Neural cell (in vitro differentiated cells): ENCODE data around the gene MYB. TPM values are rescaled to one million over a fixed set of nuclear protein-coding genes. Genes with fewer than 3 reads are reported as not detected.

ENCODE experiments used
- H2AFZ ChIP-seq: fragments of 200-600, 300-800 bp; sonication (generic), shearing (Covaris generic); 2 replicates; pipeline ENCODE4 v1.6.0; 2014; ENCODE audit warnings: low read depth, mild to moderate bottlenecking, antibody characterized with exemption, low read length, moderate library complexity
- H3F3A ChIP-seq: fragments of 200-600 bp; shearing (Covaris generic); 2 replicates; pipeline ENCODE4 v1.6.1; 2016; ENCODE audit warnings: mild to moderate bottlenecking, moderate library complexity, mixed read lengths, antibody characterized with exemption, low read length; ENCODE audit not compliant: insufficient read depth, poor library complexity, severe bottlenecking
- H3K27ac ChIP-seq: fragments of 200-600, 300-800 bp; sonication (generic), shearing (Covaris generic); 2 replicates; pipeline ENCODE4 v1.5.1; 2014; ENCODE audit warnings: mild to moderate bottlenecking, low read length, moderate library complexity
- H3K27me3 ChIP-seq: fragments of 300-800, 200-600 bp; sonication (generic), shearing (Covaris generic); 2 replicates; pipeline ENCODE4 v1.6.0; 2014; ENCODE audit warnings: mild to moderate bottlenecking, low read depth, low read length, moderate library complexity; ENCODE audit not compliant: insufficient read depth
- H3K36me3 ChIP-seq: fragments of 300-800, 200-600 bp; sonication (generic), shearing (Covaris generic); 2 replicates; pipeline ENCODE4 v1.5.1; 2014; ENCODE audit warnings: mild to moderate bottlenecking, antibody characterized with exemption, low read length, moderate library complexity; ENCODE audit not compliant: insufficient read depth
- H3K4me2 ChIP-seq: fragments of 300-800, 200-600 bp; sonication (generic), shearing (Covaris generic); 2 replicates; pipeline ENCODE4 v1.6.0; 2014; ENCODE audit warnings: mild to moderate bottlenecking, low read length
- H3K4me3 ChIP-seq: fragments of 300-800, 200-600 bp; sonication (generic), shearing (Covaris generic); 2 replicates; pipeline ENCODE4 v1.5.1; 2014; ENCODE audit warnings: mild to moderate bottlenecking, low read length, moderate library complexity
- H3K79me2 ChIP-seq: fragments of 200-600 bp; shearing (Covaris generic); replicated peaks from 2 replicates; pipeline ENCODE4 v1.6.0; 2014; ENCODE audit warnings: mild to moderate bottlenecking, low read length, moderate library complexity; ENCODE audit not compliant: insufficient read depth
- H3K9ac ChIP-seq: fragments of 300-800, 200-600 bp; sonication (generic), shearing (Covaris generic); 2 replicates; pipeline ENCODE4 v1.6.1; 2016; ENCODE audit warnings: mild to moderate bottlenecking, low read length, mixed read lengths
- H3K9me2 ChIP-seq: fragments of 200-600 bp; shearing (Covaris generic); 2 replicates; pipeline ENCODE4 v1.6.1; 2016; ENCODE audit warnings: mild to moderate bottlenecking, low read length, mixed read lengths; ENCODE audit not compliant: insufficient read depth
- H3K9me3 ChIP-seq: fragments of 200-600, 300-800 bp; sonication (generic), shearing (Covaris generic); 2 replicates; pipeline ENCODE4 v1.6.1; 2016; ENCODE audit warnings: mild to moderate bottlenecking, mixed run types, low read length, moderate library complexity, mixed read lengths
- H4K20me1 ChIP-seq: fragments of 200-600 bp; shearing (Covaris generic); 2 replicates; pipeline ENCODE4 v1.6.1; 2016; ENCODE audit warnings: mild to moderate bottlenecking, mixed run types; ENCODE audit not compliant: insufficient read depth
- EP300 ChIP-seq: fragments of 450-650 bp; conservative IDR thresholded peaks from 2 replicates; pipeline ENCODE4 v1.6.1; 2014; ENCODE audit warnings: antibody characterized with exemption, mild to moderate bottlenecking, moderate library complexity; ENCODE audit not compliant: poor library complexity, severe bottlenecking
- EZH2 ChIP-seq: fragments of 200-600, 300-800 bp; shearing (Covaris generic), sonication (generic); IDR thresholded peaks from 2 replicates; pipeline ENCODE4 v1.6.1; 2014; ENCODE audit warnings: antibody characterized with exemption, low read length, borderline replicate concordance, mild to moderate bottlenecking; ENCODE audit not compliant: insufficient read depth, poor library complexity, severe bottlenecking
- MXI1 ChIP-seq: fragments of 450-650 bp; conservative IDR thresholded peaks from 2 replicates; pipeline ENCODE4 v1.6.1; 2014; ENCODE audit warnings: antibody characterized with exemption, mild to moderate bottlenecking; ENCODE audit not compliant: poor library complexity, severe bottlenecking
- POLR2AphosphoS5 ChIP-seq: IDR thresholded peaks from 2 replicates; pipeline ENCODE4 v1.6.1; 2012
- RAD21 ChIP-seq: fragments of 450-650 bp; conservative IDR thresholded peaks from 2 replicates; pipeline ENCODE4 v1.6.1; 2014; ENCODE audit warnings: antibody characterized with exemption, mild to moderate bottlenecking, moderate library complexity
- SMC3 ChIP-seq: fragments of 450-650 bp; conservative IDR thresholded peaks from 2 replicates; pipeline ENCODE4 v1.6.1; 2014; ENCODE audit warnings: antibody characterized with exemption, mild to moderate bottlenecking, moderate library complexity; ENCODE audit not compliant: poor library complexity
- TAF1 ChIP-seq: IDR thresholded peaks from 2 replicates; pipeline ENCODE4 v1.6.1; 2012; ENCODE audit warnings: low read depth
- polyA plus RNA-seq: library from polyadenylated mRNA; depleted of rRNA; stranded (reverse); fragments of >200 nt; gene quantifications from 2 replicates; pipeline ENCODE4 v1.2.3, GENCODE V29; 2014
- TF ChIP-seq, protein P1 (sequence below): fragments of 450-650 bp; IDR thresholded peaks from 2 replicates; pipeline ENCODE4 v1.5.1; 2014; ENCODE audit warnings: antibody characterized with exemption, mild to moderate bottlenecking, moderate library complexity; ENCODE audit not compliant: poor library complexity, severe bottlenecking
- TF ChIP-seq, protein P2 (sequence below): IDR thresholded peaks from 2 replicates; pipeline ENCODE4 v1.6.1; 2012; ENCODE audit warnings: borderline replicate concordance

Gene MYB
- polyA plus RNA-seq, 1 donor from 2014 or later: 4.0 TPM

DNA sequence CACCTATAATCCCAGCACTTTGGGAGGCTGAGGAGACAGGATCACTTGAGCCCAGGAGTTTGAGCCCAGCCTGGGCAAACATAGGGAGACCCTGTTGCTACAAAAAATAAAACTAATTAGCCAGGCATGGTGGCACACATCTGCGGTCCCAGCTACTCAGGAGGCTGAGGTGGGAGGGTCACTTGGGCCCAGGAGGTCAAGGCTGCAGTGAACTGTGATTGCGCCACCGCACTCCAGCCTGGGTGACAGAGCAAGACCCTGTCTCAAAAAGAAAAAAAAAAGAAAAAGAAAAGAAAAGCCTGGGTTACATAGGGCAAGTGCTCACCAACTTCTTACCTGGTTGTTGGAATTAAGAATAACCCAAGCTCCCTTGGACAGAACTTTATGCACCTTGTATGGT is 14.6 kb upstream of the MYB start:
- Histone ChIP-seq H3K27me3 (no peaks in the 10 kb centered on the region), H3K9me2 (no peaks in the 10 kb centered on the region), H4K20me1 (no peaks in the 10 kb centered on the region), H3K9me3 (no peaks in the 10 kb centered on the region), H3K36me3 (no peaks in the 10 kb centered on the region), H3K4me2 (no peak overlapping the region), H3K79me2 (no peaks in the 10 kb centered on the region), H2AFZ (no peak overlapping the region), H3K27ac (no peak overlapping the region), H3F3A (no peaks in the 10 kb centered on the region), H3K9ac (no peak overlapping the region), H3K4me3 (no peak overlapping the region)
- TF ChIP-seq EP300: no peak
- TF ChIP-seq TAF1: no peak

DNA sequence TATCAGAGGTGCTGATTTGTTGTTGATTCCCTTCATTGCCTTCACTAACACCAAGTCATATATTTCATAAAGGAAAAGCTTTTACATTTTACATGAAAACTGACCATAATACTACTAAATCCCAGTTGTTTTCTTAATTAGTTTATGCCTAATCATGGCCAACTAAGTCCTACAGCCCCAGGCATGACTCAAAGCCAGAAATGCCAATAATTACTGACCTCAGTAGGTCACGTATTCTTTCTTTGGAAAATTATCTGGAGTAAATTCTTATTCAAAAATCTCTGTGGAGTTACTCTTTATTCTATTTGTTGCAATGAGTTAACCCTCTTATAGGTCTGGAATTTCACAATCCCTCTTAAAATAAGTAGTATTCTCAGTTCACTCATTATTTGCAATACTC is 13.5 kb upstream of the MYB start:
- Histone ChIP-seq H4K20me1 (no peaks in the 10 kb centered on the region), H3K4me2 (no peak overlapping the region), H3K27me3 (no peaks in the 10 kb centered on the region), H3K27ac (no peak overlapping the region), H3K9me2 (no peaks in the 10 kb centered on the region), H3K4me3 (no peak overlapping the region), H3K36me3 (no peaks in the 10 kb centered on the region), H3K79me2 (no peaks in the 10 kb centered on the region), H3F3A (no peaks in the 10 kb centered on the region), H3K9ac (no peak overlapping the region), H3K9me3 (no peaks in the 10 kb centered on the region), H2AFZ (no peak overlapping the region)
- TF ChIP-seq POLR2AphosphoS5 (no peak), EZH2 (no peak), RAD21 (no peak), SMC3 (no peak), MXI1 (no peak), TAF1 (no peak), EP300 (no peak)
- TF ChIP-seq, protein P1, sequence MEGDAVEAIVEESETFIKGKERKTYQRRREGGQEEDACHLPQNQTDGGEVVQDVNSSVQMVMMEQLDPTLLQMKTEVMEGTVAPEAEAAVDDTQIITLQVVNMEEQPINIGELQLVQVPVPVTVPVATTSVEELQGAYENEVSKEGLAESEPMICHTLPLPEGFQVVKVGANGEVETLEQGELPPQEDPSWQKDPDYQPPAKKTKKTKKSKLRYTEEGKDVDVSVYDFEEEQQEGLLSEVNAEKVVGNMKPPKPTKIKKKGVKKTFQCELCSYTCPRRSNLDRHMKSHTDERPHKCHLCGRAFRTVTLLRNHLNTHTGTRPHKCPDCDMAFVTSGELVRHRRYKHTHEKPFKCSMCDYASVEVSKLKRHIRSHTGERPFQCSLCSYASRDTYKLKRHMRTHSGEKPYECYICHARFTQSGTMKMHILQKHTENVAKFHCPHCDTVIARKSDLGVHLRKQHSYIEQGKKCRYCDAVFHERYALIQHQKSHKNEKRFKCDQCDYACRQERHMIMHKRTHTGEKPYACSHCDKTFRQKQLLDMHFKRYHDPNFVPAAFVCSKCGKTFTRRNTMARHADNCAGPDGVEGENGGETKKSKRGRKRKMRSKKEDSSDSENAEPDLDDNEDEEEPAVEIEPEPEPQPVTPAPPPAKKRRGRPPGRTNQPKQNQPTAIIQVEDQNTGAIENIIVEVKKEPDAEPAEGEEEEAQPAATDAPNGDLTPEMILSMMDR: no peak
- TF ChIP-seq, protein P2, sequence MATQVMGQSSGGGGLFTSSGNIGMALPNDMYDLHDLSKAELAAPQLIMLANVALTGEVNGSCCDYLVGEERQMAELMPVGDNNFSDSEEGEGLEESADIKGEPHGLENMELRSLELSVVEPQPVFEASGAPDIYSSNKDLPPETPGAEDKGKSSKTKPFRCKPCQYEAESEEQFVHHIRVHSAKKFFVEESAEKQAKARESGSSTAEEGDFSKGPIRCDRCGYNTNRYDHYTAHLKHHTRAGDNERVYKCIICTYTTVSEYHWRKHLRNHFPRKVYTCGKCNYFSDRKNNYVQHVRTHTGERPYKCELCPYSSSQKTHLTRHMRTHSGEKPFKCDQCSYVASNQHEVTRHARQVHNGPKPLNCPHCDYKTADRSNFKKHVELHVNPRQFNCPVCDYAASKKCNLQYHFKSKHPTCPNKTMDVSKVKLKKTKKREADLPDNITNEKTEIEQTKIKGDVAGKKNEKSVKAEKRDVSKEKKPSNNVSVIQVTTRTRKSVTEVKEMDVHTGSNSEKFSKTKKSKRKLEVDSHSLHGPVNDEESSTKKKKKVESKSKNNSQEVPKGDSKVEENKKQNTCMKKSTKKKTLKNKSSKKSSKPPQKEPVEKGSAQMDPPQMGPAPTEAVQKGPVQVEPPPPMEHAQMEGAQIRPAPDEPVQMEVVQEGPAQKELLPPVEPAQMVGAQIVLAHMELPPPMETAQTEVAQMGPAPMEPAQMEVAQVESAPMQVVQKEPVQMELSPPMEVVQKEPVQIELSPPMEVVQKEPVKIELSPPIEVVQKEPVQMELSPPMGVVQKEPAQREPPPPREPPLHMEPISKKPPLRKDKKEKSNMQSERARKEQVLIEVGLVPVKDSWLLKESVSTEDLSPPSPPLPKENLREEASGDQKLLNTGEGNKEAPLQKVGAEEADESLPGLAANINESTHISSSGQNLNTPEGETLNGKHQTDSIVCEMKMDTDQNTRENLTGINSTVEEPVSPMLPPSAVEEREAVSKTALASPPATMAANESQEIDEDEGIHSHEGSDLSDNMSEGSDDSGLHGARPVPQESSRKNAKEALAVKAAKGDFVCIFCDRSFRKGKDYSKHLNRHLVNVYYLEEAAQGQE: no peak

DNA sequence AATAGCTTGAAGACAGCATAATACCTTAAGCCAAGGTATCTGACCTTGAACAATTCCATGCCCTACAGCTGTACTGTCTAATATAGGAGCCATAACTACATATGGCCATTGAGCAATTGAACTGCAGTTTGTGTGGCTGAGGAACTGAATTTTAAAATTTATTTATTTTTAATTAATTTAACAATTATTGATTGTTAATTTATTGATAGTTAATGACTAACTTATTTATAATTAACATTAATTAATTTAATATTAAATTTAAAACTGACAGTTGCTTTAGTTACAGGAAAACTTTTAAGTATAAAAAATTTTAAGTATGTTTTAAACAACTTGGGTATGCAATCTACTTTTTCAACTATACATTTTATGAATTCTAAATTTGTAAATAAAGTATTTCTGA is 12.3 kb upstream of the MYB start:
- Histone ChIP-seq H3F3A (no peaks in the 10 kb centered on the region), H3K36me3 (no peaks in the 10 kb centered on the region), H3K9me2 (no peaks in the 10 kb centered on the region), H3K4me2 (no peak overlapping the region), H3K9ac (no peak overlapping the region), H3K27ac (no peak overlapping the region), H2AFZ (no peak overlapping the region), H3K4me3 (no peak overlapping the region), H3K27me3 (no peaks in the 10 kb centered on the region), H4K20me1 (no peaks in the 10 kb centered on the region), H3K79me2 (no peaks in the 10 kb centered on the region), H3K9me3 (no peaks in the 10 kb centered on the region)
- no peak for TF ChIP-seq RAD21
- TF ChIP-seq MXI1: no peak
- no peak for TF ChIP-seq EZH2
